Measurements from ENCODE around the gene IFT80. TPM values are rescaled to one million over a fixed set of nuclear protein-coding genes. Genes with fewer than 3 reads are reported as not detected.

Gene IFT80
- total RNA-seq, 4 donors from 2014 or later = 17.1 to 24.2 (median 22.6) TPM

DNA sequence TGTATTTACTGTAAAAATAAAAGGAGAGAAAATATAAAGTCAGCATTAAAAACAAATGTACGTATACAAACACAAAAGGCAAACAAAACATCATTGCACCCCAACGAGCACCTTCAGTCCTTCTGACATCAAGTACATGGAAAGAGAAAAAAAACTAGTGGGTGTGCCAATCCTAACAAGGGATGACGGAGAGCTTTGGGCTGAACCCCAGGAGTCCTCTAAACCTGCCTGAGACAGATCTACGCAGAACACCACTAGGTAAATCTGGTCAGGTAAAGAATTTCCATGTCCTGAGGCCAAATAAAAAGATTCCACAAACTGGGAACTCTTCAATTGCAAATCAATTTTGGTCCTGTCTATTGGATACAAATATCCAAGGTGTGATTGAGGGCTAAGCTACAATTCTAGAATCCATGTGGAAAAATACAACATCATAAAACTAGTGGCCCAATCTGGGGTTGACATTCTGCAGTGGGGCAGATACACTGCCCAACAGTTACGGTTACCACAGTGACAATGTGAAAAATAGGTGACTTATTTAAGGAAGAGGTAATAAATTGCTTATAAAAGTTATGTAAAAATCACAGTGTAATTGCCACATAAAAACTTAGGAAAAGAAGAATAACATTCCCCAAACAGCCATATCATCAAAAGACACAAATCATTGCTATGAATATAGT is 14.2 kb downstream of the IFT80 start:
- TF ChIP-seq, protein P1, sequence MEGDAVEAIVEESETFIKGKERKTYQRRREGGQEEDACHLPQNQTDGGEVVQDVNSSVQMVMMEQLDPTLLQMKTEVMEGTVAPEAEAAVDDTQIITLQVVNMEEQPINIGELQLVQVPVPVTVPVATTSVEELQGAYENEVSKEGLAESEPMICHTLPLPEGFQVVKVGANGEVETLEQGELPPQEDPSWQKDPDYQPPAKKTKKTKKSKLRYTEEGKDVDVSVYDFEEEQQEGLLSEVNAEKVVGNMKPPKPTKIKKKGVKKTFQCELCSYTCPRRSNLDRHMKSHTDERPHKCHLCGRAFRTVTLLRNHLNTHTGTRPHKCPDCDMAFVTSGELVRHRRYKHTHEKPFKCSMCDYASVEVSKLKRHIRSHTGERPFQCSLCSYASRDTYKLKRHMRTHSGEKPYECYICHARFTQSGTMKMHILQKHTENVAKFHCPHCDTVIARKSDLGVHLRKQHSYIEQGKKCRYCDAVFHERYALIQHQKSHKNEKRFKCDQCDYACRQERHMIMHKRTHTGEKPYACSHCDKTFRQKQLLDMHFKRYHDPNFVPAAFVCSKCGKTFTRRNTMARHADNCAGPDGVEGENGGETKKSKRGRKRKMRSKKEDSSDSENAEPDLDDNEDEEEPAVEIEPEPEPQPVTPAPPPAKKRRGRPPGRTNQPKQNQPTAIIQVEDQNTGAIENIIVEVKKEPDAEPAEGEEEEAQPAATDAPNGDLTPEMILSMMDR (IDR thresholded peaks at IDR 0.05; ENCODE audit: low read depth) = no peak

DNA sequence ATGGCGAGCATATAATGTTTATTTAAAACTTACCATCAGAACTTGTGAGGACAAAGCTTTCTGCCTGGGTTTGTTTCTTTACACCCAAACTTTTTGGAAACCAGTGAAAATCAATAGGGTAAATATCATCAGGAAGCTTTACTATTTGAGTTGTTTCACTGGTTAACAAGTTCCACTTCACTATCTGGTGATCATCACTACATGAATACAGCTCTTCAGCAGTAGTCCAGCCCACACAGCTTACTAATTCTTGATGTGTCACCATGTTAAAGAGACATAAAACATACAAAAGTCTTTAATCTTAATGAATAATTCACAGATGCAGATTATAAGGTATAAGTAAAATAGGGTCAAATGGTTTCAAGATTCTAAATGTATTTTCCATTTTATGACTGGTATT is 17.6 kb downstream of the IFT80 start:
- TF ChIP-seq, protein P1 (IDR thresholded peaks at IDR 0.05; ENCODE audit: low read depth) = no peak

DNA sequence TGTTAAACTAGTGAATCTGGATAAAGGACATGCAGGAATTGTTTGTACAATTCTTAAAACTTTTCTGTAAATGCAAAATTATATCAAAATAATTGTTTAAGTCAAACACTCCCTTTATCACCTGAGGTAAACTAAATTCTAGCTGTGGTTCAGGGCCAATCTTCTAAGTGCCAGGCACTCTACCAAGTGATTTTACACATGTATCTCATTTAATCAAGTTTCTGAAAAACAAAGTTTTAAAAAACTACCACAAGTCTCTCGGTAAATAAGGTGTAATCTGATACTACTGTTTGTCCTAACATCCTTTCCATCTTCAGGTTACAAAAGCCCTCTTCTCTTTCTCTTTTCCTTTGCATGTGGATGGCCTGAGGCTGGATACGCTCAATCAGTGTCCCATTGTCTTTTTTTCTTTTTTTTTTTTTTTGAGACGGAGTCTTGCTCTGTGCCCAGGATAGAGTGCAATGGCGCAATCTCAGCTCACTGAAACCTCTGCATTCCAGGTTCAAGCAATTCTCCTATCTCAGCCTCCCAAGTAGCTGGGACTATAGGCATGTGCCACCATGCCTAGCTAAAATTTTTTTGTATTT is 19.3 kb downstream of the IFT80 start:
- TF ChIP-seq, protein P1 (IDR thresholded peaks at IDR 0.05; ENCODE audit: low read depth) = no peak

DNA sequence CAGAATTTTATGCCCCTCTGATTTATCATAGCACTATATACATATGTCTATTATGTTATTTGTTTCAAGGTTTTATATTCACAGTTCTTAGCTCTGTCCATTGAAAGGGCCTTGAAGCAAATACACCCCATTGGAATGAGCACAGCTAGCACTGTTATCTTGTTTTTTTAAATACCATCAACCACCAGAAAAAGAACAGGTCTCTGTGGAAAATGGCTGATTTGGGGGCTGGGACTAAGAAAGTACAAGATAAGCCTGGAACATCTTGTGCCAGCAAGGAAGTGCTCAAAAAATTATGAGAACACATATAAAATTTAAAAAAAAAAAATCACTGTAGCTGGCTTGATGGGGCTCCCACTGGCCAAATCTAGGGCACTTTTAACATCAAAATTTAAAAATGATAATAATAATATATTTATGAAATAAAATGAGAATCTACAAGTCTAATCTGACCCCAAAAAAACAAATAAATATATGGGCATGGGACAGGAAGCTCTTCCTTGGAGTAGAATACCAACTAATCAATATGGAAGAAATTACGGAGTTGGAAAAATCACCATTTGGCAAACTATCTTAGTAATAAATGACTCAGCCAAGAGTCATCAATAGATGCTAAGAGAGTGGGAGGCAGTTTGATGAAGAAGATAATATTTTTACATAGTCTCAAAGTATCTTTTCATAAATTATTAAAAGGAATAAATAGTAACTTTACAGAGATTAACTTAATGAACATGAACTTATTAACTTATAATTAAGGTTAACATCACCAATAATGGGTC is 20.5 kb downstream of the IFT80 start:
- TF ChIP-seq, protein P1 (IDR thresholded peaks at IDR 0.05; ENCODE audit: low read depth) = no peak

DNA sequence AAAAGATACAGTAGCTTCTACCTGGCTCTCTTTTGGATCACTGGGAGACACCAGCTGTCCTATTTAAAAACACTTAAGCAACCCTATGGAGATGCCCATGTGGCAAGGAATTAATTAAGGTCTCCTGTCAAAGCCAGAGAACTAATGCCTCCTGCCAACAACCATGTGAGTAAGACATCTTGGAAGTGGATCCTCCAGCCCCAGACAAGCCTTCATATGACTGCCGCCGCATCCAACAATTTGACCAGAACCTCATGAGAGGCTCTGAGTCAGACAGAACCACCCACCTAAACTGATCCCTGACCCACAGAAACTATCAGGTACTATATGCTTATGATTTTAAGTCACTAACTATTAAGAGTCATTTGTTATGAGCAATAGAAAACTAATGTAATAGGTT is 22.3 kb downstream of the IFT80 start:
- TF ChIP-seq, protein P1 (IDR thresholded peaks at IDR 0.05; ENCODE audit: low read depth) = no peak

DNA sequence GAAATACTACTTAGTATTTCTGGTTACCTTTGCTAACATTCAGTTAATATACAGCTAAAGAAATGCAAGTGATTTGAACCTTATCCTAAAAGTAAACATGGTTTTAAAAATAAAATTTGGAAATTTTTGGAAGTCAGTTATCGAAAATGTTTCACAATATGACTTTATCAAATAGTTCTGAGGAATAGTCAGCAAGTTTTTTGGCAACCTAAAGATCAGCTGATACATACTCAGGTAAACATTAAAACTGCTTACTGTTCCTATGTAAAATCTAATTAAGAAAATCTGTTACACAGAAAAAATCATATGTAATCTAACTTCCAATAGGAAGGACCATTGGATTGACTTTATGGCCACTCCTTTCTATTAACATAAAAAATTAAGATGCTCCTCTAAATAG is 24.1 kb downstream of the IFT80 start:
- TF ChIP-seq, protein P1 (IDR thresholded peaks at IDR 0.05; ENCODE audit: low read depth) = no peak

DNA sequence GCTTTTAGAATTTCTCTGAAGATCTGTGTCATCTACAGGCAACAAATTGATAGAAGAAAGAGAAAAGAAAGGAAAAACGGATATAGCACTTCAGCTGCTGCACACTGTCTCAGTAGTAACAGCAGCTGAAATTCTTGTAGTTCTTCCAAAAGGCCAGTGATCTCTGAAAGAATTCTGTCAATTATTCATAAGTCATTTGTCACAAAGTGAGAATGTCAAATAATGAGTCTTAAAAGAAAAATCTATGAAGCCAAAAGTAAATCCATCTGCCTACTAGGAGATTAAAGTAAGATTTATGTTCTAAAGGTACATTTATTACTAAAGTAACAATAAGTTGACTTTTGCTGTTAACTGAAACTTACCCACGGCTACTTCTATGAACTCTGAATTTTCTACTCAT is 24.6 kb downstream of the IFT80 start:
- TF ChIP-seq, protein P1 (IDR thresholded peaks at IDR 0.05; ENCODE audit: low read depth) = no peak
